Nucleus accumbens (tissue), 56 donors: ENCODE data around the gene CACNG5.
"Not testable (repeated sequence)": the region's sequence is repeated elsewhere in the genome, so short reads cannot be mapped to it uniquely, and the experiment has no call there.

Experiments used
- DNase-seq, 56 donors: peaks; one replicate each; lab custom pipeline; 2025; lab: John Stamatoyannopoulos, UW

Gene CACNG5

DNA sequence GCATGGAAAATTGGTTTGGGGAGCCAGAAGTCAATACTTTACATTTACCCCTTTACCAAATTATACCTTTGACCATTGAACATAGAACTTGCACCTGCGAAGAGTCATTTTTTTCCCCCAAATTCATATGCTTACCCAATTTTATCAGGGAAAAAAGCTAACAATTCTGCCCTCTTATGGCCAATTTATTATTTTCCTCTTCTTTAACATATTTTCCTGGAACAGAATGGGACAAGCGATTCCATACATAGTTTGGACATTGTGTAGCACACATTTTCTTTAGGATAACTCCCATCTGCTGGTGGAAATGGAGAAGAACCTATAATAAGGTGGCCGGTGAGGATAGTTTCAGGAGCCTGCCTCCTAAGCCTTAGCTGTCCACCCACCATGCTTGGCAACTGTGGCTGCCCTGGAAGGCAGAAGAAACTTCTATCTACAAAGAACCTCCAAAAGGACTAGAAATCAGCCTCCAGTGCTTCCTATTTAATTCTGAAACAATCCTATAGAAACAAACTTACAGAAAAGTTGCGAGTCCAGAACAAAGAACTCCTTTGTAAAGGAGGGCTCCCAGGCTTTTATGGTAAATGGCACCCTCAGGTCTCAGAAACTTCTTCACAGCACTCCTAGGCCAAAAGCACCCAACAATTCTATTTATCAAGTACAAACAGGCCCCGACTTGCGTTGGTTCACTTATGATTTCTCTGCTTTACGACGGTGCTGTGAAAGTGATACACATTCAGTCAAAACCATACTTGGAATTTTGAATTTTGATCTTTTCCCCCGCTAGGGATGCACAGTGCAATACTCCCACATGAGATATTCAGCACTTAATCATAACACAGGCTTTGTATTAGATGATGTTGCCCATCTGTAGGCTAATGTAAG lies 65.5 kb downstream of the CACNG5 start:
- no peak for DNase-seq

DNA sequence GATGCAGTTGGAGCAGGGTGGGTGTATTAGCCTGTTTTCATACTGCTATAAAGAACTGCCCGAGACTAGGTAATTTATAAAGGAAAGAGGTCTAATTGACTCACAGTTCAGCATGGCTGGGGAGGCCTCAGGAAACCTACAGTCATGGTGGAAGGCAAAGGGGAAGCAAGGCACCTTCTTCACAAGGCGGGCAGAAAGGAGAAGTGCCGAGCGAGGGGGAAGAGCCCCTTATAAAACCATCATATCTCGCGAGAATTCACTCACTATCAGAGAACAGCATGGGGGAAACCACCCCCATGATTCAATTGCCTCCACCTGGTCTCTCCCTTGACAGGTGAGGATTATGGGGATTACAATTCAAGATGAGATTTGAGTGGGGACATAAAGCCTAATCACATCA lies 68.4 kb downstream of the CACNG5 start:
- DNase-seq = not testable (repeated sequence)

DNA sequence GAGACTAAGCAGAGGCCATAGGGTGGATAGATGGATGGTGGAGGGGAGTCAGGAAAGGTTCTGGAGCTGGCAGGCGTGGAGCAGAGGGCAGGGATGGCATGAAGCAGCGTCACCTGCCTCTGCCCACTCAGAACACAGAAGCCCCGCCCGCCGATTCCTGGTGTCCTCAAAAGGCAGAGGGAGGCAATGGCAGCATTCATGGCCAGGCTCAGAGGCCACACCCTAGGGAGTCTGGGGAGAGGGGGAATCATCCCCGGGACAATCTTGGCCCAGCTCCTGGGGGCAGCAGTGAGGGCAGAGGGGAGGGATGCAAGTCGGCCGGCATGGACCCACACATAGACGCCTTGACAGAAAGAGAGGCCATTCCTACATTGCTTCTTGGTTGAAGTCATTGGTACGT lies 68.9 kb downstream of the CACNG5 start:
- DNase-seq = no peak

DNA sequence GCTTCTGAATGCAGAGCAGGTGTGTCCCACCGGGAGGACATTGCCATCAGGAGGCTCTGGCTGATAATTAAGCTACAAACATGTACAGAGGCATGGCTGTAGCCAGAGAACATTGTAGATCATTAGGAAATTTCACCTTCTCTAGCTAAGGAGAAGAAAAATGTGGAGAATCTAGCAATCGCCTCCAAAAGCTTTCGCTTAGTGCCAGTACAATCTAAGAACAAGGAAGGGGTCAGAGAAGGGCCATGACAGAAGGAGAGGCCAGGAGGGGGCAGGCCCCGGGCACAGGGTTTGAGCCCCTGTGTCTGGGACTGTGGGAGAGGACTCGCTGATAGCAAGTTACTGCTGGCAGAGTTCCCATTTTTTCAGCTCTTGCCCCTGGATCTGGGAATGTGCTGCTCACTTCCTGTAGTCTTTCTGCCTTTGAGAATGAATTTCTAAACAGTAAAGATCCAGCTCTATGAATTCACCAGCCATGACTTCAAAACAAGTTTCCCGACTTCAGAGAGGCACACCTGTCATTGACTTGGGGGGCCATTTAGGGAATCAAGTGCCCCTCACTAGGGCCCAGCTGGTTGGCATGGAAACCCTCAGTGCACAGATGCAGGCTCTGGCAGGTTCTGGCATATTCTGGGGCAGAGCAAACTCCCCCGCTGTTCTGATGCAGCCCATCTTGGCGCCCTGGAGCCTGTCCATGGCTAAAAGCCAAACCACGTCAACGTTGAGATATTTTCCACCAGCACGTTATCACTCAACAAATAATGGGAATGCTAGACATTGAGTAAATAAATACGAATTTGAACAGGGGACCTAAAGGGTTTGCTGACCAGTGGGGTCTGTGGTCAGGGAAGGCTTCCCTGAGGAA lies 70.1 kb downstream of the CACNG5 start:
- DNase-seq = peak in 3 of 56 donors; percentile 2 to 35 (median 8)

DNA sequence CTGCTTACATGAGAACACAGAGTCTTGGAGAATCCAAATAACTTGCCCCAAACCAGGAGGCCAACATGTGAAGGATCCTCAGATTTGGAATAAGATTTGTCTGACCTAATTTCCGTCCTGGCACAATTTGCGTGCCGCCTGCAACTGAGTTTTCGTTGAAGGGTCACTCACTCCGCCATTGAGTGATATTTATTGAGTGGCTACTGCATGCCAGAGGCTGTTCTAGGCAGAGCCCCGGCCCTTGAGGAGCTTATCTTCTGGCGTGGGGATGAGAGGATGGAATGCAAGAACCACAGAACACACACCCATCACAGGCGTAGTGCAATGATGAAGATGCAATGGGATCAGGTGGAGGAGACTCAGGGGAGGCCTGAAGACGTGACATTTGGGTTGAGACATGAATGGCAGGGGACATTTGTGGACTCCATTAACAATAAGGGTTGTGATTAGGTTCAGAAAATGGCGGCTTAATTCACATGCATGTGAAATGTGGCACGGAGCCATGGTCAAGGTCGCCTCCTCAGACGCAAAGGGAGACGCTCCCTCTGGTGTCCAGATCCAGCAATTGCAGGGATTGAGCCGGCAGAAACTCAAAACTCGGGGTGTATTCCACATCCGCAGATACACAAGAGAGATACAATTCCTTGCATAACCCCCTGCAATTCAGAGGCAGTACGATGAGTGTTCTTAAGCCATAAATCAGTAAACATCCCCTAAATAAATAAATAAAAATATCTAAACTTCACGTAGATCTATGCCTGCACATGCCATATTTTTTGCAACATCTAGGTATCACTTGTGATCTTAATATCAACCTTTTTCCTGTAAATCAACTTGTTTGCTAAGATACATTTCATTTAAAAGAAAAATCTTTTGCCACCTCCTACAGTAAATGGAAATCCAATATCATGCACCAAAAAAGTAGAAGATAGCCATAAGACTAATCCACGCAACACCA lies 71.7 kb downstream of the CACNG5 start:
- DNase-seq = peak in 50 of 56 donors; percentile 10 to 88 (median 50)

DNA sequence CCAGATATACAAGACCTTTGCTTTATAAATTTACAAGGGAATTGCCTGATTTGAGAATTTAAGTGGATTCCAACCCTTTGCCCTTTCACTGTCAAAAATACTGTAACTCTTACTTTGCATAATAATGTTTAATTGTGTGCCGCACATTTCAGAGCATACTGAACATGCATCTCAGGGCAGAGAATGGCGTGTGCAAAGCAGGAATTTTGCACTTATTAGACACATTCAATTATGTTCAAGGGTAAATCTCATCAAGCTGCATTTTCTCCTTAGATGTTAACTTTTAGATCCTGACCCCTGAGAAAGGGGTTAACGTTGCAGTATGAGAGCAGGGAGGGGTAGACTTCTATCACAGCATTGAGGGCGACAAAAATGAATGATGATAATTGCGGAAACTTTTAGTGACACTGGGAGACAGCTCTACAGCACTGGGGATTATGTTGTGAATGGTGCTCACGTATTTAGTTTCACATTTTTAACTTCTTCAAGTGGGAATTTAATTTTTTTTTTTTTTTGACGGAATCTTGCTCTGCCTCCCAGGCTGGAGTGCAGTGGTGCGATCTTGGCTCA lies 75.0 kb downstream of the CACNG5 start:
- no peak for DNase-seq

DNA sequence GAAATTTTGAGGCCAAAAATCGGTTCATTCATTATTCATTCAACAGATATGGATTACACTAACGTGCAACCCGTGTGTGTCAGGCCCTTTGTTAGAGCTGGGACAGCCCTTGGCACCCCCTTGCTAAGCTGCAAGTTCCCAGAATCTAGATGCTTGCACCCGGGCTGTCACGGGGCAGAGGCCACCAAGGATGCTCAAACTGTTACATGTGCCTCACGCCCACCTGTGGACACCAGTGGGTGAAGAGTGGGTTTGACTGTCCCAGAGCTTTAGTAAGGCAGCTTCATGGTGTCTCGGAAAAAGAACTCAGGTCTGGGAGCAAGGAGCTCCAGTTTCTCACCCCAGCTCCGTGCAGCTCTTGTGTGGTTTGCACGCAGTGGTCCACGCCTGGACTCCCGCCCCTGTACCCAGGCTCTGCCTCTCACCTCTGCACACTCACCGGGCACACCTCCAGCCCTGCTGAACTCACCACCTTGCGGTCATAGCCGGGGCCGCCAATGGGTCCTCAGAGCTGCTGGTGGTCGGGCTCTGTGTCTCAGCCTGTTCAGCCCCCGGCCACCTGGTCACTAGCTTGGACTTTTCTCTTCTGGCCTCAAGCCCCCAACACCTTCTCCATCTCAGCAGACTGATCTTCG lies 75.9 kb downstream of the CACNG5 start:
- DNase-seq = no peak

DNA sequence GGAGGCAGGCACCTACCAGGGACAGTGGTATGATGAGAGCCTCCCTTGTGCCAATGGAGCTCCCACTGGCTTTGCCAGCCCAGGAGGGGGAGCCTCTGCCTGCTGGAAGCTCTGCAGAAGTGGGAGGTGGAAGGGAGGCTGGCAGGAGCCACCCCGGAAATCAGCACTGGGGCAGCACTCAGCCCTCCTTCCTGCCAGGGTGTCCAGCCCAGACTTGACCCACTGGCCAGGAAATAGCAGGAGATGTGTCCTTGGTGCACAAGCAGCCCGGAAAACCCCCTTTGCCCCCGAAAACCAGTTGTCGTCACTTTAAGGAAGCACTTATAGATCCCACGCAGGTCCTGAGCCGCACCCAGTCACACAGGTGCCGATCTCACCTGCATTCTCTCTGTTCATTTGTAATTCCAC lies 80.3 kb downstream of the CACNG5 start:
- peak in 22 of 56 donors; percentile 5 to 60 (median 32) for DNase-seq

DNA sequence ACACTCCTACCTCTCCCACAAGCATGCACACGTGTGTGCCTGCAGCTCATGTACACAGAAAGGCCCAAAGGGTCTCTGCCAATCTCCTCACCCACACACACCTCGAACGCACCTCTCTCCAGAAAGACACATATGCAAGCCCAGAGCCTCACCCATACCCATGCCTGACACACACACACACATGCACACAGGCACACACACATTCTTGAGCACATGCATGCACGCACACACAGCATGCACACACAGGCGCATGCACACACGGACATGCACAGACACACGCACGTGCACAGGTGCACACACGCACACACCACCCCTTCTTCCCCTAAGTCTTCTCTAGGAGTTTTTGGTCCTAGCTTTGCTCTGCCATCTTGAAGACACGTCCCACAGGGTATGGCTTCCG lies 80.9 kb downstream of the CACNG5 start:
- DNase-seq = no peak

DNA sequence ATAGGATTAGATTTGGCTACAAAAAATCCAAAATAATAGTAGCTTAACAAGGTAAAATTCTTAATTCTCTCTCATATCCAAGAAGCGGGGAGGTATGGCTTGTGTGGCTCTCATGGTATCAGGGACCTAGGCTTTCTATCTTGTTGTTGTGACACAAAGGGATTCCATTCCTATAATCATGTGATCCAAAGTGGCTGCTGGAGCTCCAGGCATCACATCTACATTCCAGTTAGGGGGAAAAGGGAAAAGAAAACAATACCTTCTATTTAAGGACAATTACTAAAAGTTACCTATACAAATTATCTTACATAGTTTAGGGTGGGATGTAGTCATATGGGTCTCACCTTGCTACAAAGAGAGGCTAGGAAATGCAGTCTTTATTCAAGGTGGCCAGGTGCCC lies 82.0 kb downstream of the CACNG5 start:
- DNase-seq = no peak

DNA sequence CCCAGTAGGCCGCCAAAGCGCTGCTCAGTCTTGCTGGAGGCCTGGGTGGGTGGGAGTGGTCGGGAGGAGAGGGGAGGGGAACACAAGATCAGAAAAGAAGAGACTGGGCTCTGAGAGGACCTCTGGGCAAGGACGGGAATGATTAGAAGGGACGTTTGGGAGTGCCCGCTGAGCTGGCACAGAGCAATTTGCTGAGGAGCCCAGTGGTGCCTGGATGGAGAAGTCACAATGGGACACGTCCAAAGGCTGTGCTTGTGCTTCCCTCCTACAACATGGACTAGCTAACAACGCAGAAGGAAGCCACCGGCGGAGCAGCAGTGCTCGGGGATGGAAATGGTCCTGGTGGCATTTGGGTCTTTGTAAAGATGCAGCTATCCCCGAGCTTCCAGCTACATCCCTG lies 84.0 kb downstream of the CACNG5 start:
- no peak for DNase-seq

DNA sequence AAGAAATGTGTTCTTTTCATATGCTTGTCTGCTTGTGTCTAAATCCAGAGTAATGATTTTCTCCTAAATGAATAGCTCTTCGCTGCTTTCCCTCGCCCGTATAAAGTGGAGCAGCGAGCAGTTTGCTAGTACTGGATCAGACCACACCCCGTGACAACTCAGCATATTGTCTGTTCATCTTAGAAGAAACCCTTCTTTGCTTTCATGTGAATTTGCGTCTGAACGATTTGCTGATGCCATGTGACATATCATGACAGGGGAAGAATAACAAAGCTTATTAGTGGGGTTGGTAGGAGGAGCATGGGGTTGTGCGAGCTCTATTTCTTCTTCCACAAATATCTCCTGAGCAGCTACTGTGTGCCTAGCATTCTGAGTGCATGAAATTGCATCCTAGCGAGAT lies 85.5 kb downstream of the CACNG5 start:
- peak in 20 of 56 donors; percentile 6 to 75 (median 31) for DNase-seq

DNA sequence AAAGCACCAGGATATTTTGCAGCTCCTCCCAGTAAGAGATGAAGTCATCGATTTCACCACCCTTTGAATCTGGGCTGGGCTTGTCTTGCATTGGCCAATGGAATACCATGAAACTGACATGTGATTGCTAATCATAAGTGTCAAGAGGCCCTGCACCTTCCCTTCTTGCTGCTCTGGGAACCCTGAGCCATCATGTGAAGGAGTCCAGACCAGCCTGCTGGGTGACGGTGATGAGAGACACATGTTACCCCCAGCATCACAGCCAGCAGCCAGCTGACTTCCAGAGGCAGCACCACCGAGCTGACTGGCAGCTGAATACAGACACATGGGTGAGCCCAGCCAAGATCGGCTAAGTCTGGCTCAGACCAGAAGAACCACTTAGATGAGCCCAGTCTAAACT lies 86.0 kb downstream of the CACNG5 start:
- DNase-seq = no peak

DNA sequence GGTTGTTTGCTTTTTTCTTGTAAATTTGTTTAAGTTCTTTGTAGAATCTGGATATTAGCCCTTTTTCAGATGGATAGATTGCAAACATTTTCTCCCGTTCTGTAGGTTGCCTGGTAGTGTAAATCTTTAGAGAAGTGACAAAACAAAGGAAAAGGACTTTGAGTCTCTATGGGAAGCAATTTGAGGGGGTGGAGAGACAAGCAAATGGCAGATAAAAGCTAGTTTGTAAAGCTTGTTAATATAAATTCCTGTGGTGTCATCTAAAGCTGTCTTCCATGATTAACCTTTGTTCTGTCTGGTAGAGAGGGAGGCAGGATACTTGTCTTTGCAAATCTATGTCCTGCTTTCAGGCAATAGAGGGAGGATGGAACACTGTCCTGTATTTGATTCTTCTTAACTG lies 89.0 kb downstream of the CACNG5 start:
- DNase-seq = no peak

DNA sequence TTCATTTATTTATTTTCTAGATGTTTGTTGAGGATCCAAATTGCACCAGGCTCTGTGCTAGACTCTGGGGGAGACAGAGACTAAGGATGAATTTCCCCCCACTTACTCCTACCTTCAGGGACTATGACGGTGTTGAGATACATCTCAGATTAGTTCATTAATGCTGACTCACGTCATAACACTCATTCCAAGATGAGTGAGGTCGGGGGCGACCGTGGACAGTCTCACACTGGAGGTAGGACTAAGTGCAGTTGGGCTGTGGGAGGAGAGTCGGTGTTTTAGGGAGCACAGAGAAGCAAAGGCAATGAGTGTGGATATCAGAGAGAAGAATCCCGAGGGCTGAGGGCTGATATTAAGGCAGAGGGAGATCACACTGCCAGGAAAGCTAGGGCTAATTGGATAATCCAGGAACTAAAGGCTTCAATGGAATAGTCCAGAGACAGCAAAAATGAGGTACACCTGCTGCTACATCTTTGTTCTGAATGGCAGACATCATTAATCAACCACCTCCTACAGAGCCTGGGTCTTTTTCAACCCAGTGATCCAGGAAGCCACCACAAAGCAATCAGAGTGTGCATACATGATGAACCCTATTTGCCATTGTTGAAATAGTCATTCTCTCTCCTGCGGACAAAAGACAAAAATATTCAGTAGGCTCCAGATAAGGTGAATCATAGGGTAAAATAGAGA lies 91.0 kb downstream of the CACNG5 start:
- no peak for DNase-seq

DNA sequence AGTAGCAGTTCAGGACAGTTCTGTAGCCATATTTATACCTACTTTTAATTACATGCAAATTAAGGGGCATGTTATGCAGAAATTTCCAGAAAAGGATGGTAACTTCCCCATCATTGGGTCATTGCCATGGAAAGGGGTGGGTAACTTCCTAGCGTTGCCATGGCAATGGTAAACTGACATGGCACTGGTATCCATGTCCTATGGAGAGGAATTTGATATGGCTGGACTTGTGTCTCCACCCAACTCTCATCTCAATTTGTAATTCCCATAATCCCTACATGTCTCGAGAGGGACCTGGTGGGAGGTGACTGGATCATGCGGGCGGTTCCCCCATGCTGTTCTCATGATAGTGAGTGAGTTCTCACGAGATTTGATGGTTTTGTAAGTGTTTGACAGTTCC lies 94.0 kb downstream of the CACNG5 start:
- DNase-seq = no peak

DNA sequence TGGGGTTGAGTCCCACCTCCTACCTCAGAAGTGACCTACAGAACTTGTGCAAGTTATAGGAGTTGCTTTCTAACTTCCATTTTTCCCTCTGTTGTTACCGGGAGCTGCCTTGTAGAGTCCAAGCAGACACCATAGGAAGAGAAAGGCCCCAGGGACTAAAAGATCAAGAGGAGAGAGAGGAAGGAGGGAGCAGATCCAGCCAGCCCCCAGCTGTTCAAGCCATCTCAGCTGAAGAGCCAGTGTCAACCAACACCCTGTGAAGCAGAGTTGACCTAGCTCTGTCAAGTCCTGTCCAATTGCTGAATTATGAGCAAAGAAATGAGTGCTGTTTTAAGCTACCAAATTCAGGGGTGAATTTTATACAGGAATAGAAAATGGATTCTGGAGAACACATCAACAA lies 94.7 kb downstream of the CACNG5 start:
- DNase-seq = no peak

DNA sequence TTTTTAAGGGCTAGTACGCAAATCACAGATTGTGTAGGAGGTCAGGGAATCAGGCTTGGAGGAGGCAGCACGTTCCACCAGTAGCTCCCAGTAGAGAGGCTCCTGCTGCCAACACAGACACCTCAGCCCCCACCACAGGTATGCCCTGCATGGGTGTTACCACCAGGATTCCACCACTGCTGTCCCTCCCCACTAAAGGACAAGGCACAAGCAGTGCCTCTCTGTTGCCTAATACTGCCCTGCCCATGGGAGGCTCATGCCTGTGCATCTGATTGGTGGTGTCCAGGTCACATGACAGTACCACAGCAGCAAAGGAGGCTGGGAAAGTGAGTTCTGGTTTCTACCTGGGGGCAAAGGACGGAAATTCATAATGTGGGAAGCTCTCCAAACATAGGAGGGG lies 96.0 kb downstream of the CACNG5 start:
- DNase-seq = peak in 20 of 56 donors; percentile 1 to 70 (median 26)

DNA sequence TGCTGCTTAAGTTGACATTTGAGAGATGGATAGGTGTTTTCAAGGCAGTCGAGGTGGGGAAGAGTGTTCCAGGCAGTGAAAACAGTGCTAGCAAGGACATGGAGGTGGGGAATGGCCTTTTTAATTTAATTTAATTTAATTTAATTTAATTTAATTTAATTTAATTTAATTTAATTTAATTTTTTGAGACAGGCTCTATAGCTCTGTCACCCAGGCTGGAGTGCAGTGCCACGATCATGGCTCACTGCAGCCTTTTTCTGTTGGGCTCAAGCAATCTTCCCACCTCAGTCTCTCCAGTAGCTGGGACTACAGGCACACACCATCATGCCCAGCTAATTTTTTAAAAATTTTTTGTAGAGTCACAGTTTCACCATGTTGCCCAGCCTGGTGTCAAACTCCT lies 97.4 kb downstream of the CACNG5 start:
- DNase-seq = no peak
